HEK293 (cell line): Measurements from ENCODE around the gene CACNG3.

Experiments
- CTCF ChIA-PET: fragments of 350-600 bp; formaldehyde crosslinking; extraction: SDS; loops from one replicate; lab custom pipeline; 2021; ENCODE audit warnings: antibody characterized with exemption; lab: Yijun Ruan, JAX
- POLR2A ChIA-PET: fragments of 300-600 bp; formaldehyde crosslinking; extraction: SDS; loops from one replicate; lab custom pipeline; 2020; ENCODE audit warnings: antibody characterized with exemption, inconsistent platforms; lab: Yijun Ruan, JAX
- H3K27ac ChIP-seq: fragments of 200-500 bp; sonication (Bioruptor generic); 2 replicates; pipeline ENCODE4 v1.5.1; 2014; ENCODE audit warnings: low read depth, low read length, control low read depth, inconsistent platforms; ENCODE audit errors: extremely low read depth
- H3K36me3 ChIP-seq, 2 experiments: fragments of 200-500 bp in 1 of 2; sonication (Bioruptor generic) in 1 of 2; 1 replicate in 1 of 2; 2 replicates in 1 of 2; pipeline ENCODE4 v1.5.1; 2014 to 2017; ENCODE audit warnings: inconsistent platforms in 2 of 2, low read length in 2 of 2; ENCODE audit not compliant: control insufficient read depth in 2 of 2, insufficient read depth in 1 of 2
- H3K4me1 ChIP-seq: fragments of 200-500 bp; sonication (Bioruptor generic); 2 replicates; pipeline ENCODE4 v1.5.1; 2014; ENCODE audit warnings: mild to moderate bottlenecking, low read length, inconsistent platforms; ENCODE audit not compliant: control insufficient read depth, insufficient read depth
- H3K4me3 ChIP-seq: 2 replicates; pipeline ENCODE4 v1.5.1; 2011; ENCODE audit warnings: low read depth, mild to moderate bottlenecking, control low read depth, low read length, moderate library complexity
- H3K9me3 ChIP-seq: fragments of 200-500 bp; sonication (Bioruptor generic); 2 replicates; pipeline ENCODE4 v1.5.1; 2014; ENCODE audit warnings: low read depth, low read length, inconsistent platforms; ENCODE audit not compliant: control insufficient read depth, insufficient read depth
- GLIS1 ChIP-seq: fragments of 450-650 bp; formaldehyde crosslinking; IDR thresholded peaks from 2 replicates; pipeline ENCODE4 v1.5.1; 2016; ENCODE audit warnings: missing biosample characterization, missing genetic modification characterization
- KLF7 ChIP-seq: fragments of 450-650 bp; formaldehyde crosslinking; IDR thresholded peaks from 2 replicates; pipeline ENCODE4 v1.5.1; 2016; ENCODE audit warnings: missing biosample characterization, missing genetic modification characterization, borderline replicate concordance
- RBAK ChIP-seq: fragments of 450-650 bp; formaldehyde crosslinking; IDR thresholded peaks from 2 replicates; pipeline ENCODE4 v1.5.1; 2016; ENCODE audit warnings: missing biosample characterization, missing genetic modification characterization
- SETDB1 ChIP-seq: IDR thresholded peaks from one replicate; pipeline ENCODE4 v1.6.1; 2017; ENCODE audit warnings: mild to moderate bottlenecking, low read length, moderate library complexity, mixed read lengths; ENCODE audit not compliant: insufficient read length
- ZBTB20 ChIP-seq: fragments of 450-650 bp; formaldehyde crosslinking; IDR thresholded peaks from 2 replicates; pipeline ENCODE4 v1.5.1; 2016; ENCODE audit warnings: missing biosample characterization, missing genetic modification characterization
- ZFP69B ChIP-seq: fragments of 450-650 bp; formaldehyde crosslinking; IDR thresholded peaks from 2 replicates; pipeline ENCODE4 v1.5.1; 2016; ENCODE audit warnings: missing biosample characterization, missing genetic modification characterization
- ZNF138 ChIP-seq: fragments of 450-650 bp; formaldehyde crosslinking; IDR thresholded peaks from 2 replicates; pipeline ENCODE4 v1.5.1; 2016; ENCODE audit warnings: missing biosample characterization, missing genetic modification characterization, borderline replicate concordance
- ZNF214 ChIP-seq: fragments of 450-650 bp; formaldehyde crosslinking; IDR thresholded peaks from 2 replicates; pipeline ENCODE4 v1.5.1; 2017; ENCODE audit warnings: missing biosample characterization, mild to moderate bottlenecking, missing genetic modification characterization, borderline replicate concordance
- ZNF221 ChIP-seq: fragments of 450-650 bp; formaldehyde crosslinking; IDR thresholded peaks from 2 replicates; pipeline ENCODE4 v1.5.1; 2017; ENCODE audit warnings: missing biosample characterization, missing genetic modification characterization, borderline replicate concordance
- ZNF248 ChIP-seq: fragments of 450-650 bp; formaldehyde crosslinking; IDR thresholded peaks from 2 replicates; pipeline ENCODE4 v1.5.1; 2017; ENCODE audit warnings: missing biosample characterization, missing genetic modification characterization
- ZNF366 ChIP-seq: fragments of 450-650 bp; formaldehyde crosslinking; conservative IDR thresholded peaks from 2 replicates; pipeline ENCODE4 v1.5.1; 2016; ENCODE audit warnings: missing biosample characterization, missing genetic modification characterization
- ZNF37A ChIP-seq: fragments of 450-650 bp; IDR thresholded peaks from 2 replicates; pipeline ENCODE4 v1.5.1; 2018; ENCODE audit warnings: missing biosample characterization, missing genetic modification characterization
- ZNF391 ChIP-seq: fragments of 450-650 bp; formaldehyde crosslinking; IDR thresholded peaks from 2 replicates; pipeline ENCODE4 v1.5.1; 2016; ENCODE audit warnings: low read depth, missing biosample characterization, missing genetic modification characterization, borderline replicate concordance
- ZNF426 ChIP-seq: fragments of 450-650 bp; formaldehyde crosslinking; IDR thresholded peaks from 2 replicates; pipeline ENCODE4 v1.5.1; 2017; ENCODE audit warnings: missing biosample characterization, missing genetic modification characterization, mild to moderate bottlenecking, inconsistent platforms, moderate library complexity
- ZNF488 ChIP-seq: fragments of 450-650 bp; formaldehyde crosslinking; IDR thresholded peaks from 2 replicates; pipeline ENCODE4 v1.5.1; 2016; ENCODE audit warnings: missing biosample characterization, missing genetic modification characterization
- ZNF513 ChIP-seq: fragments of 450-650 bp; IDR thresholded peaks from 2 replicates; pipeline ENCODE4 v1.5.1; 2018; ENCODE audit warnings: missing biosample characterization, missing genetic modification characterization
- ZNF560 ChIP-seq: fragments of 450-650 bp; formaldehyde crosslinking; IDR thresholded peaks from 2 replicates; pipeline ENCODE4 v1.5.1; 2017; ENCODE audit warnings: missing biosample characterization, missing genetic modification characterization, borderline replicate concordance
- ZNF580 ChIP-seq: fragments of 450-650 bp; formaldehyde crosslinking; IDR thresholded peaks from 2 replicates; pipeline ENCODE4 v1.5.1; 2016; ENCODE audit warnings: missing biosample characterization, missing genetic modification characterization
- ZNF645 ChIP-seq: fragments of 450-650 bp; formaldehyde crosslinking; IDR thresholded peaks from 2 replicates; pipeline ENCODE4; 2016; ENCODE audit warnings: missing biosample characterization, missing genetic modification characterization
- ZNF658 ChIP-seq: fragments of 450-650 bp; formaldehyde crosslinking; IDR thresholded peaks from 2 replicates; pipeline ENCODE4; 2016; ENCODE audit warnings: missing biosample characterization, missing genetic modification characterization
- ZNF660 ChIP-seq: fragments of 450-650 bp; IDR thresholded peaks from 2 replicates; pipeline ENCODE4 v1.5.1; 2018; ENCODE audit warnings: missing biosample characterization, mild to moderate bottlenecking, missing genetic modification characterization
- ZNF747 ChIP-seq: fragments of 450-650 bp; formaldehyde crosslinking; IDR thresholded peaks from 2 replicates; pipeline ENCODE4 v1.5.1; 2016; ENCODE audit warnings: missing biosample characterization, missing genetic modification characterization

Gene CACNG3

GRCh38 chr16:24214992-24215391 lies 41.1 kb upstream of the CACNG3 start:
- ChIA-PET CTCF (interaction anchor here (0.7 kb wide), 1 partner anchor 35 kb away, joined by 3 read pairs; no protein-coding TSS in a partner anchor), POLR2A (no interaction called here)
- Histone ChIP-seq H3K27ac (no peak overlapping the region), H3K9me3 (no peaks in the 10 kb centered on the region), H3K4me3 (no peak overlapping the region), H3K4me1 (no peaks in the 10 kb centered on the region), H3K36me3 (no peaks in the 10 kb centered on the region)
- TF ChIP-seq ZNF658 = no peak
- no peak for TF ChIP-seq ZNF248
- TF ChIP-seq GLIS1 (tag by site-specific recombination) = no peak
- TF ChIP-seq ZNF560 (tag by site-specific recombination) = no peak
- TF ChIP-seq RBAK (tag by site-specific recombination) = no peak
- TF ChIP-seq ZNF645 (tag by site-specific recombination) = no peak
- no peak for TF ChIP-seq ZBTB20
- TF ChIP-seq KLF7 (tag by site-specific recombination) = no peak
- TF ChIP-seq ZFP69B (tag by site-specific recombination) = no peak
- TF ChIP-seq ZNF138 (tag by site-specific recombination) = no peak
- no peak for TF ChIP-seq ZNF426
- TF ChIP-seq SETDB1 = no peak
- TF ChIP-seq ZNF391 (tag by site-specific recombination) = no peak
- TF ChIP-seq ZNF221 (tag by site-specific recombination) = no peak
- no peak for TF ChIP-seq ZNF488 (tag by site-specific recombination)
- TF ChIP-seq ZNF513 (tag by site-specific recombination) = no peak
- no peak for TF ChIP-seq ZNF747
- no peak for TF ChIP-seq ZNF660 (tag by site-specific recombination)
- no peak for TF ChIP-seq ZNF214
- TF ChIP-seq, all 188 proteins: peak for 0

GRCh38 chr16:24216961-24217360 lies 39.2 kb upstream of the CACNG3 start:
- H3K36me3 ChIP-seq = no peaks in the 10 kb centered on the region
- no peaks in the 10 kb centered on the region for H3K9me3 ChIP-seq
- CTCF ChIA-PET = no interaction called here
- no peak overlapping the region for H3K27ac ChIP-seq
- no peaks in the 10 kb centered on the region for H3K4me1 ChIP-seq
- POLR2A ChIA-PET = no interaction called here
- H3K4me3 ChIP-seq = no peak overlapping the region
- TF ChIP-seq ZNF366 (tag by site-specific recombination) (peak; percentile 45; the same call in 1 of the 2 replicates), ZNF37A (tag by site-specific recombination) (no peak), ZNF580 (tag by site-specific recombination) (no peak)
- TF ChIP-seq, all 188 proteins: peak for 1
